ENCODE data around the gene SIGLEC1.

DNA sequence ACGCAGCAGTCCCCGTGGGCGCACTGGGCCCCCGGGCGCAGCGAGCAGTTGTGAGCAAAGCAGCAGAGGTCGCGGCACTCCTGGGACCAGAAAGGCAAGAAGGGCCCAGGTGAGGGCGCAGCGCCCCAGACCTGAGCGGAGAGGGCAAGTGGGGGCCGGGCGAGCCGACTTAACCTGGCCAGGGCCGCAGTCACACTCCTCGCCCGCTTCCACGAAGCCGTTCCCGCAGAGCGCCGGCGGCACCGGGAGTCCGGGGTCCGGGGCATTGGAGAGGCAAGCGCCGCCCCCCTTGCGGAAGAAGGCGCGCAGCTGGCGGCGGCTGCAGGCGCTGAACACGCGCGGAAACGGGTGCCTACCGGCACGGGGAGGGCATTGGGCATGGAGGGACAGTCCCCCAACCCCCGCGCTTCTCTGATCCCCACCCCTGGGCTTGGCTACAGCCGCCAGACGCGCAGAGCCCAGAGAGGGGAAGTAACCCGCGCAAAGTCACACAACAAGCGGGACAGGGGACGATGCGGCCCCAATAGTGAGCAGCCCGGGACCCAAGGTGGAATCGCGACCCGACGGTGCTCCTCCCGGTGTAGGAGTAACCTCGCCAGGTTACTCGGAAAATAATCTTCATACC lies 39.7 kb downstream of the SIGLEC1 start:
- TF ChIP-seq, protein P1, sequence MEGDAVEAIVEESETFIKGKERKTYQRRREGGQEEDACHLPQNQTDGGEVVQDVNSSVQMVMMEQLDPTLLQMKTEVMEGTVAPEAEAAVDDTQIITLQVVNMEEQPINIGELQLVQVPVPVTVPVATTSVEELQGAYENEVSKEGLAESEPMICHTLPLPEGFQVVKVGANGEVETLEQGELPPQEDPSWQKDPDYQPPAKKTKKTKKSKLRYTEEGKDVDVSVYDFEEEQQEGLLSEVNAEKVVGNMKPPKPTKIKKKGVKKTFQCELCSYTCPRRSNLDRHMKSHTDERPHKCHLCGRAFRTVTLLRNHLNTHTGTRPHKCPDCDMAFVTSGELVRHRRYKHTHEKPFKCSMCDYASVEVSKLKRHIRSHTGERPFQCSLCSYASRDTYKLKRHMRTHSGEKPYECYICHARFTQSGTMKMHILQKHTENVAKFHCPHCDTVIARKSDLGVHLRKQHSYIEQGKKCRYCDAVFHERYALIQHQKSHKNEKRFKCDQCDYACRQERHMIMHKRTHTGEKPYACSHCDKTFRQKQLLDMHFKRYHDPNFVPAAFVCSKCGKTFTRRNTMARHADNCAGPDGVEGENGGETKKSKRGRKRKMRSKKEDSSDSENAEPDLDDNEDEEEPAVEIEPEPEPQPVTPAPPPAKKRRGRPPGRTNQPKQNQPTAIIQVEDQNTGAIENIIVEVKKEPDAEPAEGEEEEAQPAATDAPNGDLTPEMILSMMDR (IDR thresholded peaks at IDR 0.05; ENCODE audit: low read length), result peak; percentile 9; the same call in 1 of the 2 replicates
- TF ChIP-seq EZH2phosphoT487 (IDR thresholded peaks at IDR 0.05; ENCODE audit: low read length), result no peak

Data from MM.1S (cell line).